HG02981 (cell line): ENCODE measurements around the gene CRPPA.
"Not testable (repeated sequence)": the region's sequence is repeated elsewhere in the genome, so short reads cannot be mapped to it uniquely, and the experiment has no call there.

ENCODE experiments used
- ATAC-seq: cut with Tn5 transposase; IDR thresholded peaks from one replicate; pipeline ENCODE4 v1.9.1; 2021; ENCODE audit warnings: mild to moderate bottlenecking, moderate library complexity; ENCODE audit not compliant: unreplicated experiment

Gene CRPPA

DNA sequence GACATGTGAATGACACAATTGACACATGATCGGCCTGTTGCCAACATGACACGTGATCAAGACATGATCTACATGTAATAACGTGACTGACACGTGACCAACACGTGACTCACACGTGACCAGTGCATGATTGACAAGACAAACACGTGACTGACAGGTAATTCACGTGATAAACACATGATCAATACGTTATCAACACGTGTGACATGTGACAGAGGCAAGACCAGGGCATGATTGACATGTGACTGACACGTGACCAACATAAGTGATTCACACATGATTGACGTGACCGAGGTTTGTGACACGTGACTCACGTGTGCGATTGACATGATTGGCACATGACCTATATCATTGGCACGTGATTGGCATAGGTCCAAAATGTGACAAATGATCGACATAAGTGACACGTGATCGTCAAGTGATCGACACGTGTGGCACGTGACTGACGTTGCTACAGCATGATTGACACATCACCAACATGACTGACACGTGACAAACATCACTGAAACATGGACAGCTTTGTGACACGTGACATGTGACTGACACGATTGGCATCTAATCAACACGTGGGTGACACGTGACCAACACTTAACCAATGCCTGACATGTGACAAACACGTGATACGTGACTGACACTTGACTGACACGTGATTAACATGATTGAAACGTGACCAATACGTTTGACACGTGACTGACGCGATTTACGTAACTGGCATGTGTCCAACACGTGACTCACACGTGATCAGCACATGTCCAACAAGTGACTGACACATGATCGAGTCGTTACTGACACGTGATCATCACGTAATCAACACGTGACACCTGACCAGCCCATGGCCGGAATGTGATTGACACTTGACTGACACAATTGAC is 23.0 kb downstream of the CRPPA start:
- ATAC-seq: no peak

DNA sequence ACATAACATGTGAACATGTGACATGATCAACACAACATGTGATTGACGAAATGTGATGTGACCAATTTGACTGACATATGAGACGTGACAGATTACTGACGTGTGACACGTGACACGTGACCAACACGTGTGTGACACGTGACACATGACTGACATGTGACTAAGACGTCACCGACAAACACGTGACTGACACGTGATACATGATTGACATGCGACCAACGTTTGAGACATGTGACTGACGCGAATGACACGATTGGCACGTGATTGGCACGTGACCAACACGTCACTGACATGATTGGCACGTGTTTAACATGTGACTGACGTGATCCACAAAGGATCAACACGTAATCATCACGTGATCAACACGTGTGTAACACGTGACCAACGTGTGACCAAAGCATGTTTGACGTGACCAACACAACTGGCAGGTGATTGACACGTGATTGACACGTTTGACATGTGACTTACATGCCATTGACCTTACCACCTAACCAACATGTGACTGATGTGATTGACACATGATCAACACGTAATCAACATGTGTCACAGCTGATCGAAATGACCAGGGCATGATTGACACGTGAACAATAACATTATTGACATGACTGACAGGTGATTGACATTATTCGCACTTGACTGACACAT is 23.7 kb downstream of the CRPPA start:
- ATAC-seq: no peak

DNA sequence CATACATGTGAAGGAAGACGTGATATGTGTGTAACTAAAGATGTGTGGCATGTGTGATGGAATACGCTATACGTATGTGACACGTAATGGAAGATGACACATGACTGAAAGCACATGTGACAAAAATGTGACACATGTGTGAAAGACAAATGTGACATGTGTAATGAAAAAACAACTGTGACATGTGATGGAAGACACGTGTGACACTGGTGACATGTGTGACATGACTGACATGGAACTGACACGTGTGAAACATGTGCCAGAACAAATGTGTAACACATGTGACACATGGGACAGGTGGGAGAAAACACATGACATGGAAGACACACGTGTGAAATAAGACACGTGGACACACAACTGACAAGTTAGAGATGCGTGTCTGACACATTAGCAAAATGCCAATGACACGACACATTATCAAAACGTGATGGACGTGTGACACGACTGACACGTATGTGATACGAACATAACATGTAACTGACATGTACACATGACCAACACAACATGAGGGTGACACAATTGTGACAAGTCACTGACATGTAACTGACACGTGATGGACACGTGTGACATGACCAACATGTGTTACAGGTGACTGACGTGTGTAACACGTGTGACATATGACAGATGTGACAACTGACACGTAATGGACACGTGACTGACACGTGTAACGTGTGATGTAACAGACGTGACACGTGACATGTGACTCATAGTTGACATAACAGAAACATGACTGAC is 24.4 kb downstream of the CRPPA start:
- ATAC-seq: no peak

DNA sequence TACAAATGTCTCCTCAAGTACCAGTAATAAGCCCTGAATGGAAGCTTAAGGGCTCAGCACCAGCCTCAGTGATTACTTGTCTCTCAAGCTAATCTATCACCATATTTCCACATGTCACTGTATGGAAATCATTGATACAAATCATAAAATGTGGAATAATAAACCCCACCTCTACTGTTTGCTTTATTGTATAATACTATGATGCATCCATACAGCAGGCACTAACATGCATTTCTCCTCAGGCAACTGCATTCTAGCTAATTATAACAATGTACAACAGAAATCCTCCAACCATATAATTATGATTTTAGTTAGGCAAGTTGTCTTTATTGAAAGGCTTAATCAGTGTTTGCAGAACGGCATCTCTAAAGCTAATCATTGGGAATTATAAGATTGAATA is 26.2 kb downstream of the CRPPA start:
- no peak for ATAC-seq

DNA sequence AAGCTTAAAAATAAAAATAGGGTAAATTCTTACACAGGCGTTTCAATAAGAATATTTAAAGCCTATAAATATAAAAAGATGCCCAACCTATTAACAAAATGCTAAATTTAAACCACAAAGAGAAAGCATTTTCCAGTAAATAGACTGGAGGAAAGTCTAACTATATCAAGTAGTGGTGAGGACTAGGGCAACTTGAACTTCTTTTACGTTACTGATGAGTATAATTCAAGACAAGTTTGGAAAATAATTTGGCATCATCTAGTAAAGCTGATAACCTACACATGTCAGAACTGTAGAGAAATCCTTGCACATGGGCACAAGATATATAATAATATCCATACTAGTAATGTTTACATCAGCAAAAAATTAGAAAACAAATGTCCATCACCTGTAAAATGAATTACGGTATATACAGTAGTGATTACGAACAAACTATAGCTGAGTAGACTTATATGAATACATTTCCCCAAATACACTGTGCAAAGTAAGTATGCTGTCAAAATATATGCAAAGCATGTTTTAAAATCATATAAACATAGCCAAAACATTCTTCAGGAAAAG is 27.4 kb downstream of the CRPPA start:
- no peak for ATAC-seq

DNA sequence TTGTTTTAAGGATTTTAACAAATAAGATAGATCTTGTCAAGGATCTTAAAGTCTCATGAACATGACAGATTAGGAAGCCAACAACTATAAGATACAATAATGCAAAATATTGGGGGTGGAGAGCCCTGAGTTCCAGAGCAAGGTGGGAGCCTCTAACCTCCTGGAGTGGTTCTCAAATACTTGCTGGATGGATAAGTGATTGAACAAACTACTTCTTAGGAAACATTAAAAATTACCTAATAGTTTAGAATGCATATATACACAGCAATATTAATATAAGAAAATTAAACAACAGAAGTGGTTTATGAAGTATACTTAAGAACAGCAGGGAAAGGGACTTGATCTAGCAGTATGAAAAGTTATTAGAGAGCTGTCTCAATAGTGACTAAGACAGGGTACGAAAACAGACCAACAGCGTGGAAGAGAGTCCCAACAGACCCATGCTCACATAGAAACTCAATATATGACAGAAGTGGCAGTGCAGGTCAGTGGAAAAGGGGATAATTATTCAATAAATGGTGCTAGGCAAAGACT is 28.3 kb downstream of the CRPPA start:
- ATAC-seq: no peak

DNA sequence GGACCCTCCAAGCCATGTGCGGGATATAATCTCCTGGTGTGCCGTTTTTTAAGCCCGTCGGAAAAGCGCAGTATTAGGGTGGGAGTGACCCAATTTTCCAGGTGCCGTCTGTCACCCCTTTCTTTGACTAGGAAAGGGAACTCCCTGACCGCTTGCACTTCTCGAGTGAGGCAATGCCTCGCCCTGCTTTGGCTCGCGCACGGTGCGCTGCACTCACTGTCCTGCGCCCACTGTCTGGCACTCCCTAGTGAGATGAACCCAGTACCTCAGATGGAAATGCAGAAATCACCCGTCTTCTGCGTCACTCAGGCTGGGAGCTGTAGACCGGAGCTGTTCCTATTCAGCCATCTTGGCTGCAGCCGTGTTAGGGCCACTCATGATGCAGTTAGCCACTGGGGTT is 37.6 kb downstream of the CRPPA start:
- not testable (repeated sequence) for ATAC-seq

DNA sequence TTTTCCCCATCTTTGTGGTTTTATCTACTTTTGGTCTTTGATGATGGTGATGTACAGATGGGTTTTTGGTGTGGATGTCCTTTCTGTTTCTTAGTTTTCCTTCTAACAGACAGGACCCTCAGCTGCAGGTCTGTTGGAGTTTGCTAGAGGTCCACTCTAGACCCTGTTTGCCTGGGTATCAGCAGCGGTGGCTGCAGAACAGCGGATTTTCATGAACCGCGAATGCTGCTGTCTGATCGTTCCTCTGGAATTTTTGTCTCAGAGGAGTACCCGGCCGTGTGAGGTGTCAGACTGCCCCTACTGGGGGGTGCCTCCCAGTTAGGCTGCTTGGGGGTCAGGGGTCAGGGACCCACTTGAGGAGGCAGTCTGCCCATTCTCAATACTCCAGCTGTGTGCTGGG is 38.2 kb downstream of the CRPPA start:
- not testable (repeated sequence) for ATAC-seq
